NCI-H524 (cell line): ENCODE measurements around the gene SFXN3.
A peak's percentile ranks its signal among the peaks of the same experiment; 100 is the strongest.

Source experiments
- DNase-seq, 2 experiments: peaks; one replicate each; lab custom pipeline; 2025; lab: John Stamatoyannopoulos, UW

SFXN3 gene

GRCh38 chr10:101035916-101036702, 5.1 kb downstream of the SFXN3 start:
- no peak for DNase-seq

DNA sequence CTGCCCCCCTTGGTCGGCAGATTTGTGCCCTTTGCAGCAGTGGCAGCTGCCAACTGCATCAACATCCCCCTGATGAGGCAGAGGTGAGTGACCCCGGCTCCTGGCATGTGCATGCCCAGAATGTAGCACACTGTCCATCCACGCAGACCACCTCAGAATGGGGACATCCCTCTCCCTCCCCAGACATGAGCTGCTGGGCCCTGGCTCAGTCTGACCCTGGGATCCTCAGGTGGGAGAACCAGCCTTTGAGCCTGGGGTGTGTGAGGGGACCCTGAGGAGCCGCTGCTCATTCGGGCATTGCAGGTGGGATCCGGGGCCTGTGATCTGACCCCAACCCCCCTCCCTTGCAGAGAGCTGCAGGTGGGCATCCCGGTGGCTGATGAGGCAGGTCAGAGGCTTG, 5.7 kb downstream of the SFXN3 start:
- no peak for DNase-seq

DNA sequence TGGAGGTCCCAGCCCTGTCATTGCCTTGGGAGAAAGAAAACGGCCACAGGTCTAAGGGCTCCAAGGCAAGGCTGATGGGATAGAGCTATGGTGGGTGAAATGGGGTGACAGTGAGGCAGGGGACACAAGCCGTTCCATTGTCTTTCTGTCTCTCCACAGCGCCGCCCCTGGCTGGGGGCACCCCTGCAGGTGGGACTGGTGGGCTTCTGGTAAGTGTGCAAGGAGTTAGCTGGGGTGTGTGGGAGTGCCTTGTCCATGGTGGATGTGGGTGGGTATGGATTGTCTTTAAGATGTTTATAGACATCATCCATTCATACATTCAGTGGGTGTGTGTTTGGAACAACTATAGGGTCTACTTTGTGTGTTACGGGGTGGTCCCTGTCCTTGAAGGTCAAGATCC, 7.5 kb downstream of the SFXN3 start:
- DNase-seq, result no peak

DNA sequence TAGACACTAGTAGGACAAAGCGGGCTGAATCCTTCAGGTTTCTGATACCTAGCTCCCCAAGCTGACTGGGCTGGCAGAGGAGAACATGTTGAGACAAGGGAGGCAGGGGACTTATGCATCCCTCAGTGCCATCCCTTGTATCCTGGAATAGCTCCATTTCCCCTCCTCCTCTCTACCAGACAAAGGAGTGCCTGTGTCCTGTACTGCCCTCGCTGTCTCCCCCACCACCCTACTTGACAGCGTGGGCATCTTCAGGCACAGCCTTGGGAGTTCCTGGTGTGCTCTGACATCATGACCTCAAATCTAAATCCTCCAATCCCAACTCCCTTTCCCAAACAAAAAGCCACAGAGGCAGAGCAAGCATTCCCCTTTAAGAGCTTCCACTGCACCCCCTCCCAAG, 9.0 kb downstream of the SFXN3 start:
- DNase-seq, result no peak

- DNase-seq, result no peak
Observed at GRCh38 chr10:101040851-101041250, 9.8 kb downstream of the SFXN3 start.

DNA sequence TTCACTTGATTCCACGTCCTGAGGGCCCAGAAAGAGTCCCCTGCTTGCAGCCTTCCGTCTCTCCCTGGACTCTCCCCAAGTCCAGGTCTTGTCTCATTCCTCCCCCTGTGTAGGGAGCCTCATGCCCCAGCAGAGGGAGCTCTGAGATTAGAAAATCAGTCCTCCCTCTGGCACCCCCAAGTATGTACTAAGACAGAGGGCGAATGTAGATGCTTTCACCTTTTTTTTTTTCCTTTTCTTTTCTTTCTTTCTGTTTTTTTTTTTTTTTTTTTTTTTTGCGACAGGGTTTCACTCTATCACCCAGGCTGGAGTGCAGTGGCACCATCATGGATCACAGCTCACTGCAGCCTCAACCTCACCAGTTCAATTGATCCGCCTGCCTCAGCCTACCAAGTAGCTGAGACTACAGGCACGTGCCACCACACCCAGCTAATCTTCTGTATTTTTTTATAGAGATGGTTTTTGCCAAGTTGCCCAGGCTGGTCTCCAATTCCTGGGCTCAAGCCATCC, 10.3 kb downstream of the SFXN3 start:
- DNase-seq, result peak; percentile 17 to 55

GRCh38 chr10:101042118-101042517, 11.1 kb downstream of the SFXN3 start:
- no peak for DNase-seq

- peak; percentile 75 to 85 for DNase-seq
Observed at GRCh38 chr10:101042667-101043362, 11.8 kb downstream of the SFXN3 start.

DNA sequence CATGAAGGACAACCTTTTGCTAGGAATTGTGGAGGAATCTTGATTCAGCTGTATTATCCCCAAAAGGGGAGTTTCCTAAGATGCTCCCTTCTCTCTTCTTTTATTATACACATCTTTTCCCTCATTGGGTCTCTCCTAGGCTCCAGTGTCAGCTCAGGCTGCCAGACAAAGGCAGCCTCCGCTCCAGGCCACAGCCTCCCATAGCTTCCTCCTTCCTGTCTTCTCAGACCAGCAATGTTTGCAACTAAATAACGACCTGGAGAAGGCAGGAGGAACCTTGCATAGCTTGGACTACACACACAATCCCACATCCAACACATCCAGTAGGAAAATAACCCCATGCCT, 12.3 kb downstream of the SFXN3 start:
- DNase-seq, result no peak

GRCh38 chr10:101044117-101044516, 13.1 kb downstream of the SFXN3 start:
- no peak for DNase-seq

GRCh38 chr10:101046332-101047238, 15.6 kb downstream of the SFXN3 start:
- DNase-seq, result no peak

- DNase-seq, result no peak
Observed at GRCh38 chr10:101047268-101047667, 16.2 kb downstream of the SFXN3 start.

DNA sequence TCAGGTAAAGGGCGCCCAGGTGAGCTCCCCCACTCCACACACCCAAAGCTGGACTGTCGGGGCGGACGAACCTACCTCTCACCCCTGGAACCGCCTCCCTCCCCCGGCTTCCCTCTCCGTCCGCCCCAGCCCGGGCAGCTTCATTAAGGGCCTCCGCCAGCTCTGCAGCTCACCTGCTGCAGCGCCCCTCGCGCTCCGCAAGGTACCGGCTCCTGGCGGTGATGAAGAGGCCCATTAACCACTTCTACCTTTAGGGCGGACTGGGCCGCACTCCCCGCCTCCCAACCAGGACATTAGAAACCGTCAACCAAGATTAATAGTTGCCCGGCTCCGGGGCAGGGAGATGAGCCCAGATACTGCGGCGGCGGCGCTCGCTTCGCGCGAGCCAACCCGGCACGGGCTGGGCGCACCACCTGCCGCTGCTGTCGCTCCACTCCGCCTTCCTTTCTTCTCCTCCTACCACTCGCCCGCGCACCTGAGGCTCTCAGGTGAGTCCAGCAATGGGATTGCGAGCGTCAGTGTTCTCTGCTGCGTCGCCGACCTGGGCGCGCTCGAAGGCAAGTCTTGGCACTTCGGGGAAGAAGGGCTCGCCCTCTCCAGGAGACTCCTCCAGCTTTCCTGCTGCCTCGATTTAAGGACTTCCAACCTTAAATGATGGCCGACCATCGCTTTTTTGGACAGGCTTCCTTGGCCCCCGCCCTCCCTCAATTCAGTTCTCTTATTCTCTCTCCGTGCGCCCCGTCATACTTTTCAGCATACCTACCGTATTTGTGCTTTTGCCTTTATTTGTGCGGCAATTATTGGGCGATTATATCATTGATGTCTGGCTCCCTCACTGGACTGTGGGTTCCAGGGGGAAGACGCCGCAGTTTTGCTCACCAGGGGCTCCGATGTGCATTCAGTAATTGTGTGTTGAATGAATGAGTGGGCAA, 17.2 kb downstream of the SFXN3 start:
- DNase-seq, result no peak

- DNase-seq, result peak in 1 of 2 experiments; percentile 33
Observed at GRCh38 chr10:101050208-101051069, 19.4 kb downstream of the SFXN3 start.

- no peak for DNase-seq
Observed at GRCh38 chr10:101052285-101052684, 21.3 kb downstream of the SFXN3 start.

DNA sequence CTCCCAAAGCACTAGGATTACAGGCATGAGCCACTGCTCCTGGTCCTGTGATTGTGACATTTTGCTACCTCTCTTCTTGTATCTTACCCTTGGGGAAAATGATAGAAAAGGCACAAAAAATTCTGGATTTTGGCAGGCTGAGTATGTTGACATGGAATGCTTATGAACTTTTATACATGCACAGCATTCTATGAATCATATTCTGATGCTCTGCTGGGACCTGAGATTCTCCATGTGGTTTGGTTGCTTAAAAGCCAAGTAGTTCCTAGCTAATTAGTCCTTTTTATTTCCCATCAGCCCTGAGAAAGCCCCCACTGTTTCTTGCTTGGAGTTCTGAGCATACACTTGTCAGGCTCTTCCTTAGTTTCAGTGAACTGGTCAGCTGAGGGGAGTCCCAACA, 22.5 kb downstream of the SFXN3 start:
- no peak for DNase-seq

DNA sequence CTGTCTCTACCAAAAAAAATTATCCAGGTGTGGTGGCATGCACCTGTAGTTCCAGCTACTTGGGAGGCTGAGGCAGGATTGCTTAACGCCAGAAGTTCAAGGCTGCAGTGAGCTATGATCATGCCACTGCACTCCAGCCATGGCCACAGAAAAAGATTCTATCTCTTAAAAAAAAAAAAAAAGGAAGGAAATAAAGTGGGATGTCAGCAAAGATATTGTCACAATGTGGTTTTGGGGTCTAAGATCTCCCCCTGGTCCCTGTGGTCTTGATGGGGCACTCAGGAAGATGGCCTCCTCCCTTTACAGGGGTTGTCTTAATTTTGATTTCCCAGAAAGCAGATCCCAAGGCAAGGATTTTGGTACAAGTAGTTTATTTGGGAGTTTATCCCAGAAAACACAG, 23.3 kb downstream of the SFXN3 start:
- no peak for DNase-seq

GRCh38 chr10:101054876-101055275, 23.8 kb downstream of the SFXN3 start:
- DNase-seq, result no peak

- no peak for DNase-seq
Observed at GRCh38 chr10:101055411-101055810, 24.4 kb downstream of the SFXN3 start.
